K562 (cell line): ENCODE measurements around the gene PNLIPRP2.

Experiments
- CREB1 ChIP-seq, 2 experiments: sonication (generic) in 1 of 2; formaldehyde crosslinking in 1 of 2; IDR thresholded peaks; 2 replicates each; pipeline versions ENCODE4 v1.6.1 to v1.8.0; 2012 to 2022; ENCODE audit warnings: inconsistent platforms in 1 of 2, mild to moderate bottlenecking in 1 of 2, missing genetic modification reagents in 1 of 2, moderate library complexity in 1 of 2
- CUX1 ChIP-seq: fragments of 200-800 bp; sonication (Bioruptor generic); IDR thresholded peaks from 2 replicates; pipeline ENCODE4 v1.6.1; 2016; ENCODE audit warnings: missing genetic modification characterization, missing compliant biosample characterization
- MYC ChIP-seq, 2 experiments: fragments of 250-450 bp in 1 of 2; sonication (Bioruptor Pico) in 1 of 2; IDR thresholded peaks; 2 replicates each; pipeline versions ENCODE4 v1.5.1 to v1.6.1; 2012 to 2021; ENCODE audit warnings: low read depth in 2 of 2, borderline replicate concordance in 1 of 2, improper control_type of control experiment in 1 of 2, low read length in 1 of 2, mild to moderate bottlenecking in 1 of 2, moderate library complexity in 1 of 2
- SAFB2 ChIP-seq: fragments of 200-400 bp; formaldehyde crosslinking; IDR thresholded peaks from 2 replicates; pipeline ENCODE4 v1.6.1; 2018; ENCODE audit warnings: borderline replicate concordance, low read length, low read depth, moderate library complexity; ENCODE audit not compliant: severe bottlenecking
- SMAD1 ChIP-seq: fragments of 150-350 bp; IDR thresholded peaks from 2 replicates; pipeline ENCODE4 v1.6.1; 2014; ENCODE audit warnings: low read length, low read depth; ENCODE audit not compliant: partially characterized antibody
- SREBF1 ChIP-seq: fragments of 150-350 bp; IDR thresholded peaks from 2 replicates; pipeline ENCODE4 v1.6.1; 2014; ENCODE audit warnings: antibody characterized with exemption, low read depth, low read length, borderline replicate concordance
- ZC3H4 ChIP-seq: sonication (generic); formaldehyde crosslinking; IDR thresholded peaks from 2 replicates; pipeline ENCODE4 v1.9.0; 2021; ENCODE audit warnings: missing genetic modification reagents, borderline replicate concordance
- ZKSCAN8 ChIP-seq: fragments of 200-800 bp; sonication (Bioruptor generic); IDR thresholded peaks from 2 replicates; pipeline ENCODE4 v1.6.1; 2016; ENCODE audit warnings: missing genetic modification characterization, missing compliant biosample characterization
- ZNF274 ChIP-seq: IDR thresholded peaks from 2 replicates; pipeline ENCODE4 v1.6.1; 2011; ENCODE audit warnings: low read depth, mild to moderate bottlenecking, low read length, moderate library complexity, borderline replicate concordance
- ZZZ3 ChIP-seq: fragments of 450-650 bp; IDR thresholded peaks from 2 replicates; pipeline ENCODE4 v1.6.1; 2016; ENCODE audit warnings: antibody characterized with exemption, mild to moderate bottlenecking, moderate library complexity
- TF ChIP-seq, protein P1 (sequence below), 3 experiments: IDR thresholded peaks in 2 of 3; conservative IDR thresholded peaks in 1 of 3; 2 replicates each; pipeline ENCODE4 v1.5.1; 2011 to 2012; ENCODE audit warnings: low read length in 3 of 3, mild to moderate bottlenecking in 3 of 3, control low read depth in 2 of 3, improper control_type of control experiment in 1 of 3, inconsistent platforms in 1 of 3, low read depth in 1 of 3, mixed read lengths in 1 of 3, moderate library complexity in 1 of 3; ENCODE audit not compliant: insufficient read depth in 2 of 3

DNA sequence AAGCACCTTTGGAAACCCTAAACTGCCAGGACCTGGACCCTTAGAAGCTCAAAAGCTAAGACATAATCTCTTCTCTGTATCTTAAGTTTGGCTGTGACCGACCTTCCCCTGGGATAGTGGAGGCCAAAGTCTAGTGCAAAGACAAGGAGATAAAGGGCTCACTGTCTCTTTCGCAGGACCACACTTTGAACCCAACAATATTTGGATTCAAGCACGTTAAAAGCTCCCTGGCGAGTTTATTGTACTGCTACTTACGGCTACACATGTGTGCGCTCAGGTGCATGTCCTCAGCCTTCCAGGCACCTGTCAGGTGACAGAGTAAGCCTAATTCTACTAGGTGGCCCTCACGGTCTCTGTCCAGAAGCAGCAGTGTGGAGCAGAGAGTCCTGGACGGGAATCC lies 55.9 kb downstream of the PNLIPRP2 start:
- TF ChIP-seq MYC (IDR thresholded peaks at IDR 0.05; ENCODE audit: low read depth, low read length) (no peak), MYC (CRISPR knock-in tag; IDR thresholded peaks at IDR 0.05; ENCODE audit: borderline replicate concordance, low read depth) (no peak), ZNF274 (no peak), ZC3H4 (CRISPR knock-in tag) (no peak), SMAD1 (no peak), ZZZ3 (no peak), CREB1 (IDR thresholded peaks at IDR 0.05) (no peak), CREB1 (CRISPR knock-in tag; IDR thresholded peaks at IDR 0.05) (no peak), SAFB2 (no peak), SREBF1 (no peak), ZKSCAN8 (CRISPR knock-in tag) (no peak), CUX1 (CRISPR knock-in tag) (no peak)
- TF ChIP-seq, protein P1, sequence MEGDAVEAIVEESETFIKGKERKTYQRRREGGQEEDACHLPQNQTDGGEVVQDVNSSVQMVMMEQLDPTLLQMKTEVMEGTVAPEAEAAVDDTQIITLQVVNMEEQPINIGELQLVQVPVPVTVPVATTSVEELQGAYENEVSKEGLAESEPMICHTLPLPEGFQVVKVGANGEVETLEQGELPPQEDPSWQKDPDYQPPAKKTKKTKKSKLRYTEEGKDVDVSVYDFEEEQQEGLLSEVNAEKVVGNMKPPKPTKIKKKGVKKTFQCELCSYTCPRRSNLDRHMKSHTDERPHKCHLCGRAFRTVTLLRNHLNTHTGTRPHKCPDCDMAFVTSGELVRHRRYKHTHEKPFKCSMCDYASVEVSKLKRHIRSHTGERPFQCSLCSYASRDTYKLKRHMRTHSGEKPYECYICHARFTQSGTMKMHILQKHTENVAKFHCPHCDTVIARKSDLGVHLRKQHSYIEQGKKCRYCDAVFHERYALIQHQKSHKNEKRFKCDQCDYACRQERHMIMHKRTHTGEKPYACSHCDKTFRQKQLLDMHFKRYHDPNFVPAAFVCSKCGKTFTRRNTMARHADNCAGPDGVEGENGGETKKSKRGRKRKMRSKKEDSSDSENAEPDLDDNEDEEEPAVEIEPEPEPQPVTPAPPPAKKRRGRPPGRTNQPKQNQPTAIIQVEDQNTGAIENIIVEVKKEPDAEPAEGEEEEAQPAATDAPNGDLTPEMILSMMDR (IDR thresholded peaks at IDR 0.05 in 2 of 3, conservative IDR thresholded peaks at IDR 0.05 in 1 of 3; ENCODE audit: insufficient read depth in 2 of 3, low read depth in 1 of 3, low read length in 3 of 3), result no peak
